Measurements from ENCODE around the gene VAPB. TPM values are rescaled to one million over a fixed set of nuclear protein-coding genes. Genes with fewer than 3 reads are reported as not detected.

The VAPB gene
- total and polyA plus RNA-seq, 7 donors: 30.7 to 84.5 (median 64.0) TPM

DNA sequence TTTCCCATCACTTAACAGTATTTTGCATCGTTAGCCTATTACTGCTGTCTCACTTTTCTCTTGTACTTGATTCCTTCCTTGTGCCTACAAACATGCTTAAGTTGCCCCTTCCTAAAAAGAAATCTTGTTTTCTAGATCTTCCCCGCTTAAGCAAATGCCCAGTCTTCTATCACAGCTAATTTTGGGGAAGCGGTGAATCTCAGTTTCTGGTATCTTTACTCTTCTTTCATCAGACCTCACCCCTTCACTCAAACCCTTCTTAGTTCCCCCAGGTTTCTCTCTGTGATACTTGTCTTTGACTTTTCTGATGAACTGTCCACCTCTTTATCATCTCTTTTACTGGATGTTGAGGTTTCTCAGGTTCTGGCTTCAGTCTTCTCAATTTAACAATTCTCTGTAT is 14.2 kb downstream of the VAPB start:
- no peak overlapping the region for H3K27ac ChIP-seq
- DNase-seq (no peak), ATAC-seq (no peak)
- H3K4me1 ChIP-seq: peaks cover 57% of the 10 kb centered on the region
- H3K36me3 ChIP-seq (ENCODE audit: insufficient read depth in 1 of 2, low read depth in 1 of 2): no peaks in the 10 kb centered on the region
- H3K9me3 ChIP-seq: no peaks in the 10 kb centered on the region
- no peaks in the 10 kb centered on the region for H3K27me3 ChIP-seq (ENCODE audit: insufficient read depth in 3 of 3, low read length in 2 of 3)
- TF ChIP-seq, protein P1, sequence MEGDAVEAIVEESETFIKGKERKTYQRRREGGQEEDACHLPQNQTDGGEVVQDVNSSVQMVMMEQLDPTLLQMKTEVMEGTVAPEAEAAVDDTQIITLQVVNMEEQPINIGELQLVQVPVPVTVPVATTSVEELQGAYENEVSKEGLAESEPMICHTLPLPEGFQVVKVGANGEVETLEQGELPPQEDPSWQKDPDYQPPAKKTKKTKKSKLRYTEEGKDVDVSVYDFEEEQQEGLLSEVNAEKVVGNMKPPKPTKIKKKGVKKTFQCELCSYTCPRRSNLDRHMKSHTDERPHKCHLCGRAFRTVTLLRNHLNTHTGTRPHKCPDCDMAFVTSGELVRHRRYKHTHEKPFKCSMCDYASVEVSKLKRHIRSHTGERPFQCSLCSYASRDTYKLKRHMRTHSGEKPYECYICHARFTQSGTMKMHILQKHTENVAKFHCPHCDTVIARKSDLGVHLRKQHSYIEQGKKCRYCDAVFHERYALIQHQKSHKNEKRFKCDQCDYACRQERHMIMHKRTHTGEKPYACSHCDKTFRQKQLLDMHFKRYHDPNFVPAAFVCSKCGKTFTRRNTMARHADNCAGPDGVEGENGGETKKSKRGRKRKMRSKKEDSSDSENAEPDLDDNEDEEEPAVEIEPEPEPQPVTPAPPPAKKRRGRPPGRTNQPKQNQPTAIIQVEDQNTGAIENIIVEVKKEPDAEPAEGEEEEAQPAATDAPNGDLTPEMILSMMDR (IDR thresholded peaks at IDR 0.05): no peak
- 91 to 93% (median 92%) methylated on average over 3 of the region's 3 CpGs for WGBS, 3 donors
- no peak overlapping the region for H3K4me3 ChIP-seq
- intact Hi-C loops (cut with DNase I): no loop called here

DNA sequence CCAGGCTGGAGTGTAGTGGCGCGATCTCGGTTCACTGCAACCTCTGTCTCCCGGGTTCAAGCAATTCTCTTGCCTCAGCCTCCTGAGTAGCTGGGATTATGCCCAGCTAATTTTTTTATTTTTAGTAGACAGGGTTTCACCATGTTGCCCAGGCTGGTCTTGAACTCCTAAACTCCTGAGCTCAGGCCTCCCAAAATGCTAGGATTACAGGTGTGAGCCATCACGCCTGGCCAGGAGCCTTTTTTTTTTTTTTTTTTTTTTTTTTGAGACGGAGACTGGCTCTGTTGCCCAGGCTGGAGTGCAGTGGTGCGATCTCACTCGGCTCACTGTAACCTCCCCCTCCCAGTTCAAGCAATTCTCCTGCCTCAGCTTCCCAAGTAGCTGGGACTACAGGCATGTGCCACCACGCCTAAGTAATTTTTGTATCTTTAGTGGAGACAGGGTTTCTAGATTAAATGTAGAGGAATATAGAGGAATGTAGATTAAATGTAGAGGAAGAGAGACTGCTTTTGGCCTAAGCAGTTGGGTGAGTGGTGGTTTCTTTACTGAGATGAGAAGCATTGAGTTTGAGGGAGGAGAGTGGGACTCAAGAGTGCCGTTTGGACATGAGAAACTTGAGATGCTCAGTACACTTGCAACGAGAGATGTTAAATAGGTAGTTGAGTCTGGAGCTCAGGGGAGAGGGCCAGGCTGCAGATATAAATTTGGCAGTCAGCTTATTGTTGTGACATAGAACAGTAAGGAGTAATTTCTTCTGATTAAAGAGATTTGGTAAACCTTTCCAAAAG is 16.7 kb downstream of the VAPB start:
- H3K27ac ChIP-seq: peak overlapping the region; percentile 87
- TF ChIP-seq, protein P1 (IDR thresholded peaks at IDR 0.05): no peak
- 60 to 78% (median 72%) methylated on average over 10 to 11 of the region's 11 CpGs for WGBS, 3 donors
- no peak for DNase-seq
- intact Hi-C loops (cut with DNase I): no loop called here
- no peak overlapping the region for H3K4me3 ChIP-seq
- H3K36me3 ChIP-seq (ENCODE audit: insufficient read depth in 1 of 2, low read depth in 1 of 2): no peaks in the 10 kb centered on the region
- ATAC-seq: peak in 2 of 4 donors; percentile 25 to 44
- H3K9me3 ChIP-seq: no peaks in the 10 kb centered on the region
- H3K27me3 ChIP-seq (ENCODE audit: insufficient read depth in 3 of 3, low read length in 2 of 3): no peaks in the 10 kb centered on the region
- peaks cover 71% of the 10 kb centered on the region for H3K4me1 ChIP-seq

DNA sequence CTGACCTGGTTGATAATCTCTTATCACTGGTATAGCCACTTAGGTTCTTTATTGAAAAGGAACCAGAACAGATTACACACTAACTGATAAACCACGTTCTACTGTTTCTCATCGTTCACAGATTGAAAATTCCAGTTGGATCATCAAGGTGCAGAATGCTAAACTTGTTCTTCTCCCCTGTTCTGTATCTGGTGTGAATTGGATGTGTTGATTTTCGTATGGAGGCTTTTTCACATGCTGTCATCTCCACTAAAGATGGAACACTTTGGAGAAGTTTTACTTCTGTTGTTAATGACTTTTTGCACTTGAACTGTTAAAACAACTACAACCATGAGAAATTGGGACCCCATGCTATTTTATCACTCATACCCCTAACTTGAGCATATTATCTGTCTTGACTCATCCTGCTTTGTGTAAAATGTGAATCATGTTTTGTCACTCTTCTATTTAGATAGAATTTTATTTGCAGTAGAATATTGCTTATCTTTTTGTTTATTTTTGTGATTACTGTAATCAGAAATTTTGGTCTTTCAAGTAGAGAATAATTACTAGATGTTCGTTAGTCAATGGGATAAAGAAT is 17.5 kb downstream of the VAPB start:
- Histone ChIP-seq H3K4me3 (no peak overlapping the region), H3K36me3 (ENCODE audit: insufficient read depth in 1 of 2, low read depth in 1 of 2) (no peaks in the 10 kb centered on the region), H3K9me3 (no peaks in the 10 kb centered on the region), H3K27me3 (ENCODE audit: insufficient read depth in 3 of 3, low read length in 2 of 3) (no peaks in the 10 kb centered on the region), H3K27ac (peak overlapping the region; percentile 87), H3K4me1 (peaks cover 65% of the 10 kb centered on the region)
- DNase-seq (no peak), ATAC-seq (no peak)
- TF ChIP-seq, protein P1 (IDR thresholded peaks at IDR 0.05): no peak
- 45 to 67% (median 51%) methylated on average over 4 of the region's 4 CpGs for WGBS, 3 donors
- intact Hi-C loops (cut with DNase I): no loop called here

DNA sequence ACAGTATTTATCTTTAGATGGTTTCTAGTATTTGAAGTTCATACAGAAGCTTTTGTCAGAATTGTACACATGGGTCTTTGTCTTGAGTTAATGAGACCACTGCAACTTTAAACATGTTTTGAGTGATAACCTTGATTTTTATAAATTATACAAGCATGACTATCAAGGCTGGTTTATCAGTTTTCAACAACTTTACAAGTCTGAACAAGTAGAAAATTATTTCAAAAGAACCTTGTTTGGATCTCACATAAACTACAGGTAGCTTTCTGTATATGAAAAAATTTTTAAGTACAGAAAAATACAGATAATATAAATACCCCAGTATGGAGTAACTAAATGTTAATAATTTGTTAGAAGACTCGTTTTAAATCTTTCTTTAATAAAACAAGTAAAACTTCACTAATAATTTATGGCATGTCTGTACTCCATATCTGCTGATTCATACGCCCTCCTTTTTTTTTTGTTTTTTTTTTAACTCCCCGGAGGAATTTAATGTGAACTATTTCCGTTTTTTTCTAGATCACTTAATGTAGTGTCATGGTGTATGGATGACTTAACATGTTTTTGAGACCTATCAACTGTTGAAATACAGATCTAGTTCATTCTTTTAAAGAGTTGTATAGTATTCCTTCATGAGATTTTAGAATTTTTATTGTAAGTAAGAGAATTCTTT is 18.3 kb downstream of the VAPB start:
- intact Hi-C loops (cut with DNase I): no loop called here
- TF ChIP-seq, protein P1 (IDR thresholded peaks at IDR 0.05): no peak
- Histone ChIP-seq H3K4me1 (peaks cover 61% of the 10 kb centered on the region), H3K27ac (peak overlapping the region; percentile 87), H3K4me3 (peak overlapping the region; percentile 8), H3K27me3 (ENCODE audit: insufficient read depth in 3 of 3, low read length in 2 of 3) (no peaks in the 10 kb centered on the region), H3K9me3 (no peaks in the 10 kb centered on the region), H3K36me3 (ENCODE audit: insufficient read depth in 1 of 2, low read depth in 1 of 2) (no peaks in the 10 kb centered on the region)
- ATAC-seq (peak in 3 of 4 donors; percentile 28 to 45 (median 33)), DNase-seq (no peak)
- 48 to 66% (median 56%) methylated on average over 4 of the region's 4 CpGs for WGBS, 3 donors

Measured in psoas muscle (tissue), 8 donors.